Kidney (tissue), 22 donors: Measurements from ENCODE around the gene TBC1D24. TPM values are rescaled to one million over a fixed set of nuclear protein-coding genes. Genes with fewer than 3 reads are reported as not detected.
A peak's percentile ranks its signal among the peaks of the same experiment; 100 is the strongest.

ENCODE experiments used
- DNase-seq, 5 donors: peaks; one replicate each; pipeline ENCODE4 v3.0.0-alpha.2; 2013 to 2020
- FAIRE-seq: peaks from 2 replicates; lab custom pipeline; 2012; peaks lifted over from hg19 to GRCh38; lab: Jason Lieb, UNC
- H3K27ac ChIP-seq, 2 donors: one replicate each; pipeline ENCODE4 v1.7.0; 2013; ENCODE audit warnings: low read depth in 2 of 2, low read length in 2 of 2, inconsistent platforms in 1 of 2
- H3K27me3 ChIP-seq: one replicate; pipeline ENCODE4 v1.7.1; 2013; ENCODE audit warnings: low read length, inconsistent platforms; ENCODE audit not compliant: control insufficient read depth, insufficient read depth
- H3K36me3 ChIP-seq, 3 donors: one replicate each; pipeline versions ENCODE4 v1.7.0 to v1.7.1; 2013; ENCODE audit warnings: low read length in 3 of 3, control low read depth in 1 of 3, inconsistent platforms in 1 of 3; ENCODE audit not compliant: insufficient read depth in 3 of 3, control insufficient read depth in 2 of 3
- H3K4me1 ChIP-seq, 3 donors: one replicate each; pipeline versions ENCODE4 v1.7.0 to v1.7.1; 2013; ENCODE audit warnings: low read length in 3 of 3, inconsistent platforms in 1 of 3, low read depth in 1 of 3; ENCODE audit not compliant: control insufficient read depth in 2 of 3, insufficient read depth in 2 of 3
- H3K4me3 ChIP-seq, 3 donors: one replicate each; pipeline versions ENCODE4 v1.7.0 to v1.8.1; 2013; ENCODE audit warnings: low read length in 3 of 3, control low read depth in 1 of 3, inconsistent platforms in 1 of 3
- H3K9ac ChIP-seq, 3 donors: one replicate each; pipeline versions ENCODE4 v1.7.0 to v1.7.1; 2013; ENCODE audit warnings: low read length in 3 of 3, control low read depth in 1 of 3, inconsistent platforms in 1 of 3
- H3K9me3 ChIP-seq, 3 donors: one replicate each; pipeline versions ENCODE4 v1.7.0 to v1.7.1; 2013; ENCODE audit warnings: low read length in 3 of 3, control low read depth in 1 of 3, inconsistent platforms in 1 of 3; ENCODE audit not compliant: control insufficient read depth in 2 of 3, insufficient read depth in 1 of 3
- intact Hi-C: fragments of 100-400 bp; cut with DNase I; formaldehyde crosslinking; loops from one replicate; pipeline ENCODE4 v1.11.1; 2022
- long read RNA-seq, 10 donors: library from polyadenylated mRNA in 1 of 10; unstranded in 1 of 10; transcript quantifications; one replicate each; pipeline ENCODE4 v2.0.0 and lab custom pipeline, GENCODE V29; 2021 to 2026
- polyA plus RNA-seq: library from polyadenylated mRNA; stranded (reverse); fragments of 350-450 nt; fragmentation: Illumina TruSeq; extraction: RNeasy Lipid Tissue Mini Kit (QIAGEN cat#74804); gene quantifications from one replicate; pipeline ENCODE4 v1.2.3, GENCODE V29; 2014; ENCODE audit warnings: low read depth, low replicate concordance; ENCODE audit not compliant: insufficient read depth
- total RNA-seq: library from RNA; stranded (reverse); fragmentation: NEBNext Ultra II Directional; extraction: Animal tissue kit (Norgen Biotek cat#: 25700); gene quantifications from one replicate; pipeline ENCODE4 v1.2.1, GENCODE V29; 2021
- TF ChIP-seq, protein P1 (sequence below): IDR thresholded peaks from 3 replicates; pipeline ENCODE4 v1.5.1; 2012; ENCODE audit warnings: mild to moderate bottlenecking, moderate library complexity, borderline replicate concordance; ENCODE audit not compliant: insufficient read depth; ENCODE audit errors: extremely low read depth
- donor health status: control.
- donor health status: control.
- donor health status: control.
- donor health status: control.
- donor health status: control.
- donor health status: DM: yes; HTN: yes; CAD: no.
- donor health status: Normal renal cell carcinoma (clear cell type).

The TBC1D24 gene
- total RNA-seq = 25.7 TPM
- polyA plus RNA-seq = 23.9 TPM
- long read RNA-seq, donor 1, full-length matches to known transcripts = 1 of 1 reads
- long read RNA-seq, donor 1, partial matches to known transcripts = 0 of 1 reads
- long read RNA-seq, donor 1, other reads (novel, unspliced or antisense) = 0 of 1 reads
- long read RNA-seq, donor 2, full-length matches to known transcripts = 1 of 1 reads
- long read RNA-seq, donor 2, partial matches to known transcripts = 0 of 1 reads
- long read RNA-seq, donor 2, other reads (novel, unspliced or antisense) = 0 of 1 reads
- long read RNA-seq, donor 3, full-length matches to known transcripts = 4 of 4 reads
- long read RNA-seq, donor 3, partial matches to known transcripts = 0 of 4 reads
- long read RNA-seq, donor 3, other reads (novel, unspliced or antisense) = 0 of 4 reads
- long read RNA-seq, donor 4, full-length matches to known transcripts = 1 of 1 reads
- long read RNA-seq, donor 4, partial matches to known transcripts = 0 of 1 reads
- long read RNA-seq, donor 4, other reads (novel, unspliced or antisense) = 0 of 1 reads
- long read RNA-seq, donor 5 = 0 reads
- long read RNA-seq, donor 6 = 0 reads
- long read RNA-seq, donor 7, partial matches to known transcripts = 1 of 2 reads
- long read RNA-seq, donor 7, other reads (novel, unspliced or antisense) = 1 of 2 reads
- long read RNA-seq, donor 8, transcript TBC1D24-204 (1 exons, 2,507 nt) = major isoform, 6 of 6 reads
- long read RNA-seq, donor 8, partial matches to known transcripts = 0 of 6 reads
- long read RNA-seq, donor 8, other reads (novel, unspliced or antisense) = 0 of 6 reads
- long read RNA-seq, donor 9 = 0 reads
- long read RNA-seq, donor 10, full-length matches to known transcripts = 3 of 3 reads
- long read RNA-seq, donor 10, partial matches to known transcripts = 0 of 3 reads
- long read RNA-seq, donor 10, other reads (novel, unspliced or antisense) = 0 of 3 reads

DNA sequence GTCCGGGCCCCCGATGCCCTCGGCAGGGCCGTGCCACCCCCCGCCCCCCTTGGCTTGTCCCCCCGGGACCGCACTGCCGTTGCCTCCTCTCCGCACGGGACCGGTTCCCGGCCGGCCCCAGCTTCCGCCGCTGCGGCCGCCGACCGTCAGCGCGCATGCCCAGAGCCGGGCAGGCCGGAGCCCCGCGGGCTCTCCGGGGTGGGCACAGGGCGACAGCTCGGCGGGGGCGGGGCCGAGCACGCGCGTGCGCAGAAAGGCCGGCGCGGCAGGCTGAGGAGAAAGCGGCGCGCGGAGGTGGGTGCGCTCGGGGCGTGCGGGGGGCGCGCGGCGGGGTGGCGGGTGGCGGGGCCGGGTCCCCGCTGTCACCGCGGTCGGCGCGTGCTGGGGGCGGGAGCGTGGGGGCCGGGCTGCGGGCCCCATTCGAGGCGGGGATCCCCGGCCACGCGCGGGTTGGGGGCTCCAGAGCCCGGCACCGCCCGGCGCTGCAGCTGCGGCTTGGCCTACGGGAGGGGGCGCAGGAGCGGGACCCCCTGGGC is at the start of gene TBC1D24:
TSS of gene TBC1D24 (plus strand) at position 251 of the 536 bp plus-strand sequence. CDS start 21,022 bp downstream, outside the sequence.
- Histone ChIP-seq H3K4me1 (peaks cover 0 to 45% (median 12%) of the 10 kb centered on the region in 3 donors), H3K9me3 (no peaks in the 10 kb centered on the region), H3K27me3 (no peaks in the 10 kb centered on the region), H3K27ac (peak within 1 kb of the TSS; percentile 87 to 88), H3K9ac (peak within 1 kb of the TSS in 2 of 3 donors; percentile 67 to 69), H3K36me3 (no peaks in the 10 kb centered on the region), H3K4me3 (peak within 1 kb of the TSS; percentile 44 to 69 (median 61))
- TF ChIP-seq, protein P1, sequence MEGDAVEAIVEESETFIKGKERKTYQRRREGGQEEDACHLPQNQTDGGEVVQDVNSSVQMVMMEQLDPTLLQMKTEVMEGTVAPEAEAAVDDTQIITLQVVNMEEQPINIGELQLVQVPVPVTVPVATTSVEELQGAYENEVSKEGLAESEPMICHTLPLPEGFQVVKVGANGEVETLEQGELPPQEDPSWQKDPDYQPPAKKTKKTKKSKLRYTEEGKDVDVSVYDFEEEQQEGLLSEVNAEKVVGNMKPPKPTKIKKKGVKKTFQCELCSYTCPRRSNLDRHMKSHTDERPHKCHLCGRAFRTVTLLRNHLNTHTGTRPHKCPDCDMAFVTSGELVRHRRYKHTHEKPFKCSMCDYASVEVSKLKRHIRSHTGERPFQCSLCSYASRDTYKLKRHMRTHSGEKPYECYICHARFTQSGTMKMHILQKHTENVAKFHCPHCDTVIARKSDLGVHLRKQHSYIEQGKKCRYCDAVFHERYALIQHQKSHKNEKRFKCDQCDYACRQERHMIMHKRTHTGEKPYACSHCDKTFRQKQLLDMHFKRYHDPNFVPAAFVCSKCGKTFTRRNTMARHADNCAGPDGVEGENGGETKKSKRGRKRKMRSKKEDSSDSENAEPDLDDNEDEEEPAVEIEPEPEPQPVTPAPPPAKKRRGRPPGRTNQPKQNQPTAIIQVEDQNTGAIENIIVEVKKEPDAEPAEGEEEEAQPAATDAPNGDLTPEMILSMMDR = no peak
- intact Hi-C loops = no loop called here
- FAIRE-seq (no peak), DNase-seq (peak; percentile 91 to 96 (median 94))

DNA sequence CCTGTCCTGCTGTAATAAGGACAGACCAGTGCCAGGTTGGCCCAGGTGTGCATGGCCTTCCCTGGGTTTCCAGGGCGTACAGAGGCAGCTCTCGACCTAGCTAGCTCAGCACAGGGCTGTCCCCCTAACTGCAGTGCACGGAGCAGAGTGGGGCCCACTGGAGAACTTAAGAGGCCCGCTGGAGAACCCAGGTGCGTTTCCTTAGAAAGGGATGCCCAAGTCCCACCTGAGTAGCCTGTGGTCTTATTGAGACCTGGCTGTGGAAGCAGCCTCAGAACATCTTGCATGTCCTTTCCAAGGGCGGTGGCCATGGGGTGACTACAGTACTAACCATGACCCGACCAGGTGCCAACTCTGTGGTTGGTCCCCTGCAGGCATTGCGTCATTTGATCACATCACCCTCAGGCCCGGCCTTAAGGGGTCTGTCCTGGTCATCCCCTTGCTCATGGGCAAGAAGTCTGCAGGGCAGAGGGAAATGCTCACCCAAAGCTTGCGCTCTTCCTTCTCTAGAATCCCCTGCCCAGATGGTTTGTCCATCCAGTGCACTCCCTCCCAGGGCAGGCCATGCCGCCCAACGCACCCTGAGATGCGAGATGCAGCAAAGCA is 49.0 kb upstream of the TBC1D24 start:
- Histone ChIP-seq H3K4me3 (no peak overlapping the region), H3K9ac (no peak overlapping the region), H3K4me1 (peaks cover 0 to 14% (median 9%) of the 10 kb centered on the region in 3 donors), H3K36me3 (no peaks in the 10 kb centered on the region), H3K27ac (no peak overlapping the region), H3K9me3 (no peaks in the 10 kb centered on the region), H3K27me3 (no peaks in the 10 kb centered on the region)
- DNase-seq (no peak), FAIRE-seq (no peak)
- TF ChIP-seq, protein P1 = no peak
- intact Hi-C loops = no loop called here

DNA sequence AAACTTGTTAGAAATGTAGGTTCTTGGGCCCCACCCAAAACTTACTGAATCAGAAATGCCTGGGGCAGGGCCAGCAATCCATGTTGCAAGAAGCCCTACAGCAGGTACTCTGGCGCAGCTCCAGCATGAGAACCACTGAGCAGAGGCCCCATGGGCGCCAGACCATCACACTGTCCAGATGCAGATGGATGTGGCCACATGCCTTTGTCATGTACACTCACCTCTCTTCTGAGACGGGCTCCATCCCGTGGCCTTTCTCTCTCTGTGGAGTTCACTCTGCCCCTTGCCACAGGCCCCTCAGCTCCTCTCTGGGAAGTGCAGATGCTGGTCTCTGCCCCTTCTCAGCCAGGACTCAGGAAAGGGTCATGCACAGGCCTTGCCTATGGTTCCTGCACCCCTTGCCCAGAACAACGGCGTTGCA is 48.0 kb upstream of the TBC1D24 start:
- Histone ChIP-seq H3K27me3 (no peaks in the 10 kb centered on the region), H3K4me1 (peaks cover 0 to 14% (median 9%) of the 10 kb centered on the region in 3 donors), H3K36me3 (no peaks in the 10 kb centered on the region), H3K9me3 (no peaks in the 10 kb centered on the region), H3K4me3 (no peak overlapping the region), H3K9ac (no peak overlapping the region), H3K27ac (no peak overlapping the region)
- TF ChIP-seq, protein P1 = no peak
- intact Hi-C loops = no loop called here
- FAIRE-seq (no peak), DNase-seq (no peak)
